RCC 7860 (cell line): ENCODE results near the gene STEEP1.

ENCODE experiments used
- DNase-seq: peaks from one replicate; pipeline ENCODE4 v3.0.0-alpha.2; 2015; ENCODE audit warnings: low spot score
- FAIRE-seq: peaks from 2 replicates; lab custom pipeline; 2012; peaks lifted over from hg19 to GRCh38; lab: Jason Lieb, UNC

STEEP1 gene

DNA sequence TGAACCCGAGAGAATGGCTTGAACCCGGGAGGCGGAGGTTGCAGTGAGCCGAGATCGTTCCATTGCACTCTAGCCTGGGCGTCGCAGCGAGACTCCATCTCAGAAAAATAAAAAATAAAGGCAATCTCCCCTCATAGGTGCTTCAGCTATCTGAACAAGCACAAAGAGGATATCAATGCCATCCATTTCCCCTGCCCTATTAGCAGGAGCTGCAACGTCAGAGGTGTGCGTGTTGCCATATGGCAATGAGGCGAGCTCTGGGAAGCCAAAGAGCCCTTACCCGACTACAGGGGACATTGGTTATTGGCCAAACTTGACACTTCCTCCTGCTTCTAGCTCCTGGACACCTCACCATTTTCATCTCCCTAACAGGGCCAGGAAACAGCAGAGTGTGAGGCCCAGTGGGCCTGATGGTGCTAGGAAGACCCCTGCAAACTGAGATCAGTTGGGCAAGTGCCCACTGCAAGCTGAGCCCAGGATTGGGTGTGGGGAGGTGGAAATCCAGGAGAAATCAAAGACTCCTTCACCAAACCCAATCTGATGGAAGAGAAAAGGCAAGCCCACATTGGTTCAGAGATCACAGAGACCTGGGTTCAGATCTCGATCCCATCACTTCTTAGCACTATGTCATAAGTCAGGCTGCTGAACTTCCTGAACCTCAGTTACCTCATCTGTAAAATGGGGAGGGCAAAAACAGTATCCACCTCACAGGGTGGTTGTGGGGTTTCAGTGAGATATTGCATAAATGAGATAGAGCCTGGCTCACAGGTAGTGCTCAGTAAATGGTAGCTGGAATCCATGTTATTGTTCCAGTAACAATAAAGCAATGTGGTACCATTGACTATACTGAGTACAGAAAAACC, 75.8 kb downstream of the STEEP1 start:
- no peak for DNase-seq
- FAIRE-seq = no peak

DNA sequence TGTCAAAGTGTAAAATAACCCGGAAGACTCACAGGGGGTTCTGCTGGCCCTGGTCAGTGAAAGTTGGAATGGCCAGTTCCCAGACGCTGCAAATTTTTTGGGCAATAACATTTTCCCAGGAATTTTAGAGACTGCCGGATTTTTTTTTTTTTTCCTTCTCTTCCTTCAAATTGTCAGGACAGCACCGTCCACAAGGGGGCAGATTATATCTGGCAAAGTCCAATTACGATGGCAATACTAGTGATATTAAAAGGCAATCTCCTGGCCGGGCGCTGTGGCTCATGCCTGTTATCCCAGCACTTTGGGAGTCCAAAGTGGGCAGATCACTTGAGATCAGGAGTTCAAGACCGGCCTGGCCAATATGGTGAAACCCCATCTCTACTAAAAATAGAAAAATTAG, 76.5 kb downstream of the STEEP1 start:
- DNase-seq (peak; percentile 7), FAIRE-seq (no peak)
